K562 (cell line): ENCODE results near the gene B3GALT4. TPM values are rescaled to one million over a fixed set of nuclear protein-coding genes. Genes with fewer than 3 reads are reported as not detected.
A peak's percentile ranks its signal among the peaks of the same experiment; 100 is the strongest.

Experiments used
- ATF7 ChIP-seq: fragments of 450-650 bp; IDR thresholded peaks from 2 replicates; pipeline ENCODE4 v1.7.1; 2014; ENCODE audit warnings: mild to moderate bottlenecking, moderate library complexity
- BHLHE40 ChIP-seq: IDR thresholded peaks from 2 replicates; pipeline ENCODE4 v1.6.1; 2011; ENCODE audit warnings: low read length, improper control_type of control experiment
- CTBP1 ChIP-seq: fragments of 450-650 bp; IDR thresholded peaks from 2 replicates; pipeline ENCODE4 v1.6.1; 2016; ENCODE audit warnings: borderline replicate concordance
- CXXC5 ChIP-seq: fragments of 250-450 bp; sonication (Bioruptor Pico); IDR thresholded peaks from 2 replicates; pipeline ENCODE4 v1.8.0; 2022; ENCODE audit warnings: inconsistent platforms, mild to moderate bottlenecking, moderate library complexity
- DPF2 ChIP-seq: fragments of 450-650 bp; IDR thresholded peaks from 2 replicates; pipeline ENCODE4 v1.6.1; 2016
- EGR1 ChIP-seq: fragments of 450-650 bp; conservative IDR thresholded peaks from 2 replicates; pipeline ENCODE4 v1.6.1; 2017; ENCODE audit warnings: mild to moderate bottlenecking
- ETV5 ChIP-seq: sonication (generic); formaldehyde crosslinking; IDR thresholded peaks from 2 replicates; pipeline ENCODE4 v1.4.0; 2020; ENCODE audit warnings: low read depth, mild to moderate bottlenecking, missing genetic modification reagents
- PHF8 ChIP-seq: fragments of 200-600 bp; sonication (generic); IDR thresholded peaks from 2 replicates; pipeline ENCODE4 v1.6.1; 2012; ENCODE audit warnings: mixed run types, mild to moderate bottlenecking, inconsistent platforms, low read length, moderate library complexity, borderline replicate concordance
- RAD21 ChIP-seq, 2 experiments: fragments of 250-450 bp in 1 of 2; fragments of 450-650 bp in 1 of 2; sonication (Bioruptor Pico) in 1 of 2; formaldehyde crosslinking in 1 of 2; IDR thresholded peaks in 1 of 2; conservative IDR thresholded peaks in 1 of 2; 2 replicates each; pipeline versions ENCODE4 v1.4.0 to v1.8.0; 2020 to 2022; ENCODE audit warnings: mild to moderate bottlenecking in 2 of 2, moderate library complexity in 1 of 2
- RB1 ChIP-seq: fragments of 450-650 bp; IDR thresholded peaks from 2 replicates; pipeline ENCODE4 v1.6.1; 2017; ENCODE audit warnings: low read depth, mild to moderate bottlenecking
- SNIP1 ChIP-seq: fragments of 450-650 bp; IDR thresholded peaks from 2 replicates; pipeline ENCODE4 v1.7.1; 2017; ENCODE audit warnings: low read depth, mild to moderate bottlenecking
- polyA plus RNA-seq, 8 experiments: library from polyadenylated mRNA; depleted of rRNA in 4 of 8; stranded (reverse) in 5 of 8; unstranded in 3 of 8; fragments of >200 nt; fragmentation: Nextera tagmentation in 2 of 8; fragmentation: Illumina TruSeq in 1 of 8; extraction: Ambion mirVana in 2 of 8; extraction: Trizol in 1 of 8; gene quantifications; 2 replicates each; pipeline versions ENCODE4 v1.2.1 to v1.2.3, GENCODE V29; 2011 to 2014; ENCODE audit warnings: inconsistent platforms in 1 of 8, missing spikeins in 1 of 8
- total RNA-seq, 7 experiments: library from RNA; depleted of rRNA in 6 of 7; stranded (reverse); fragments of >200 nt in 6 of 7; fragmentation: Illumina TruSeq in 2 of 7; extraction: Trizol in 2 of 7; gene quantifications; 2 replicates each; pipeline versions ENCODE4 v1.2.1 to v1.2.3, GENCODE V29; 2011 to 2021; ENCODE audit warnings: low replicate concordance in 1 of 7
- TF ChIP-seq, protein P1 (sequence below): fragments of 450-650 bp; IDR thresholded peaks from 2 replicates; pipeline ENCODE4 v1.6.1; 2016
- TF ChIP-seq, protein P2 (sequence below): sonication (generic); formaldehyde crosslinking; IDR thresholded peaks from 2 replicates; pipeline ENCODE4 v1.8.0; 2022; ENCODE audit warnings: missing genetic modification reagents, mild to moderate bottlenecking, borderline replicate concordance
- TF ChIP-seq, protein P3 (sequence below), 2 experiments: fragments of 450-650 bp; IDR thresholded peaks; 2 replicates each; pipeline ENCODE4 v1.6.1; 2016; ENCODE audit warnings: mild to moderate bottlenecking in 2 of 2, borderline replicate concordance in 1 of 2, low read depth in 1 of 2, moderate library complexity in 1 of 2
- TF ChIP-seq, protein P4 (sequence below): sonication (generic); formaldehyde crosslinking; IDR thresholded peaks from 2 replicates; pipeline ENCODE4 v1.8.0; 2022; ENCODE audit warnings: mild to moderate bottlenecking, missing genetic modification reagents

Gene B3GALT4
- total and polyA plus RNA-seq, 9 of the 15 experiments (the other 6 are each of a cell fraction or from before 2014, with no cell fraction given): 0.11 to 1.3 (median 0.53) TPM; not detected in 1

DNA sequence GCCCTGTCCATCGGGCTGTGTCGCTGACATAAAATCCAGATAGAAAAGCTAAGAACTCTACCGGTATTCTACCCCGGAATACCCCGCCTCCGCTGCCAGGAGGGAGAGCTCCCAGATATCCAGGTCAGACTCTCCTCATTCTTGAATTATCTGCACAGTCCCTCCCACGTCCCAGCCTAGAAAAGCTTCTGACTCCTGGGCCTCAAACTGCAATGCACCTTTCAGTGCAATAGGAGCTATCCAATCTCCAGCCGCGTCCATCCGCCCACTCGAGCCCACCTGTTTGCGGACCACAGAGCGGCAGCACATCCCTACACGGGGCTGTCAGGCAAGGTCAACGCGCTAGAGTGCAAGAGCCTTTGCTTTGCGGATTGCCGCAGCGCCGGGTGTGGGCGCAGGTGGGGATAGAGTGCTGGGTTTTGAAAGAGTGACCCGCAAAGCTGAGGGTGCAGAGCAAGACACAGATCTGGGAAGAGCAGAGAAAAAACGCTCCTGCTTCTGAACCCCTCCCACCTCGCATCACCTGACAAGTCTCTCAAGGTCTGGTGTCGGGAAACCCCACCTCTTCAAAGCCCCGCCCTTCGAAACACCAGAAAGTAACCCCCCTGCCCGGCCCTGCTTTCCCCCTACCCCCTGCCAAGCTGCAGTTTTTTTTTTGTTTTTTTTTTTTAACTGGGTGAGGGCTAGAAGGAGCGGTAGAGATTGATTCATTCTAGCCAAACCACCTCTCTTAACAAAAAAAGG is 35.6 kb downstream of the B3GALT4 start (continued):
- TF ChIP-seq ATF7 (0 out of 2 replicates have a peak, but pooled peaks have one; percentile 20), DPF2 (0 out of 2 replicates have a peak, but pooled peaks have one; percentile 21), PHF8 (no peak), RAD21 (CRISPR knock-in tag; conservative IDR thresholded peaks at IDR 0.05 in 1 of 2, IDR thresholded peaks at IDR 0.05 in 1 of 2) (peak in 1 of 2 experiments; percentile 33; a peak in 1 of 4 replicates), EGR1 (peak; percentile 90), RB1 (peak; percentile 54; the same call in 1 of the 2 replicates), CTBP1 (peak; percentile 79), BHLHE40 (peak; percentile 15; the same call in 1 of the 2 replicates), SNIP1 (no peak), ETV5 (CRISPR knock-in tag) (0 out of 2 replicates have a peak, but pooled peaks have one; percentile 44), CXXC5 (peak; percentile 39; the same call in 1 of the 2 replicates)
- TF ChIP-seq, protein P1, sequence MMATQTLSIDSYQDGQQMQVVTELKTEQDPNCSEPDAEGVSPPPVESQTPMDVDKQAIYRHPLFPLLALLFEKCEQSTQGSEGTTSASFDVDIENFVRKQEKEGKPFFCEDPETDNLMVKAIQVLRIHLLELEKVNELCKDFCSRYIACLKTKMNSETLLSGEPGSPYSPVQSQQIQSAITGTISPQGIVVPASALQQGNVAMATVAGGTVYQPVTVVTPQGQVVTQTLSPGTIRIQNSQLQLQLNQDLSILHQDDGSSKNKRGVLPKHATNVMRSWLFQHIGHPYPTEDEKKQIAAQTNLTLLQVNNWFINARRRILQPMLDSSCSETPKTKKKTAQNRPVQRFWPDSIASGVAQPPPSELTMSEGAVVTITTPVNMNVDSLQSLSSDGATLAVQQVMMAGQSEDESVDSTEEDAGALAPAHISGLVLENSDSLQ: peak; percentile 82
- TF ChIP-seq, protein P2, sequence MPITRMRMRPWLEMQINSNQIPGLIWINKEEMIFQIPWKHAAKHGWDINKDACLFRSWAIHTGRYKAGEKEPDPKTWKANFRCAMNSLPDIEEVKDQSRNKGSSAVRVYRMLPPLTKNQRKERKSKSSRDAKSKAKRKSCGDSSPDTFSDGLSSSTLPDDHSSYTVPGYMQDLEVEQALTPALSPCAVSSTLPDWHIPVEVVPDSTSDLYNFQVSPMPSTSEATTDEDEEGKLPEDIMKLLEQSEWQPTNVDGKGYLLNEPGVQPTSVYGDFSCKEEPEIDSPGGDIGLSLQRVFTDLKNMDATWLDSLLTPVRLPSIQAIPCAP (CRISPR knock-in tag): no peak
- TF ChIP-seq, protein P3, sequence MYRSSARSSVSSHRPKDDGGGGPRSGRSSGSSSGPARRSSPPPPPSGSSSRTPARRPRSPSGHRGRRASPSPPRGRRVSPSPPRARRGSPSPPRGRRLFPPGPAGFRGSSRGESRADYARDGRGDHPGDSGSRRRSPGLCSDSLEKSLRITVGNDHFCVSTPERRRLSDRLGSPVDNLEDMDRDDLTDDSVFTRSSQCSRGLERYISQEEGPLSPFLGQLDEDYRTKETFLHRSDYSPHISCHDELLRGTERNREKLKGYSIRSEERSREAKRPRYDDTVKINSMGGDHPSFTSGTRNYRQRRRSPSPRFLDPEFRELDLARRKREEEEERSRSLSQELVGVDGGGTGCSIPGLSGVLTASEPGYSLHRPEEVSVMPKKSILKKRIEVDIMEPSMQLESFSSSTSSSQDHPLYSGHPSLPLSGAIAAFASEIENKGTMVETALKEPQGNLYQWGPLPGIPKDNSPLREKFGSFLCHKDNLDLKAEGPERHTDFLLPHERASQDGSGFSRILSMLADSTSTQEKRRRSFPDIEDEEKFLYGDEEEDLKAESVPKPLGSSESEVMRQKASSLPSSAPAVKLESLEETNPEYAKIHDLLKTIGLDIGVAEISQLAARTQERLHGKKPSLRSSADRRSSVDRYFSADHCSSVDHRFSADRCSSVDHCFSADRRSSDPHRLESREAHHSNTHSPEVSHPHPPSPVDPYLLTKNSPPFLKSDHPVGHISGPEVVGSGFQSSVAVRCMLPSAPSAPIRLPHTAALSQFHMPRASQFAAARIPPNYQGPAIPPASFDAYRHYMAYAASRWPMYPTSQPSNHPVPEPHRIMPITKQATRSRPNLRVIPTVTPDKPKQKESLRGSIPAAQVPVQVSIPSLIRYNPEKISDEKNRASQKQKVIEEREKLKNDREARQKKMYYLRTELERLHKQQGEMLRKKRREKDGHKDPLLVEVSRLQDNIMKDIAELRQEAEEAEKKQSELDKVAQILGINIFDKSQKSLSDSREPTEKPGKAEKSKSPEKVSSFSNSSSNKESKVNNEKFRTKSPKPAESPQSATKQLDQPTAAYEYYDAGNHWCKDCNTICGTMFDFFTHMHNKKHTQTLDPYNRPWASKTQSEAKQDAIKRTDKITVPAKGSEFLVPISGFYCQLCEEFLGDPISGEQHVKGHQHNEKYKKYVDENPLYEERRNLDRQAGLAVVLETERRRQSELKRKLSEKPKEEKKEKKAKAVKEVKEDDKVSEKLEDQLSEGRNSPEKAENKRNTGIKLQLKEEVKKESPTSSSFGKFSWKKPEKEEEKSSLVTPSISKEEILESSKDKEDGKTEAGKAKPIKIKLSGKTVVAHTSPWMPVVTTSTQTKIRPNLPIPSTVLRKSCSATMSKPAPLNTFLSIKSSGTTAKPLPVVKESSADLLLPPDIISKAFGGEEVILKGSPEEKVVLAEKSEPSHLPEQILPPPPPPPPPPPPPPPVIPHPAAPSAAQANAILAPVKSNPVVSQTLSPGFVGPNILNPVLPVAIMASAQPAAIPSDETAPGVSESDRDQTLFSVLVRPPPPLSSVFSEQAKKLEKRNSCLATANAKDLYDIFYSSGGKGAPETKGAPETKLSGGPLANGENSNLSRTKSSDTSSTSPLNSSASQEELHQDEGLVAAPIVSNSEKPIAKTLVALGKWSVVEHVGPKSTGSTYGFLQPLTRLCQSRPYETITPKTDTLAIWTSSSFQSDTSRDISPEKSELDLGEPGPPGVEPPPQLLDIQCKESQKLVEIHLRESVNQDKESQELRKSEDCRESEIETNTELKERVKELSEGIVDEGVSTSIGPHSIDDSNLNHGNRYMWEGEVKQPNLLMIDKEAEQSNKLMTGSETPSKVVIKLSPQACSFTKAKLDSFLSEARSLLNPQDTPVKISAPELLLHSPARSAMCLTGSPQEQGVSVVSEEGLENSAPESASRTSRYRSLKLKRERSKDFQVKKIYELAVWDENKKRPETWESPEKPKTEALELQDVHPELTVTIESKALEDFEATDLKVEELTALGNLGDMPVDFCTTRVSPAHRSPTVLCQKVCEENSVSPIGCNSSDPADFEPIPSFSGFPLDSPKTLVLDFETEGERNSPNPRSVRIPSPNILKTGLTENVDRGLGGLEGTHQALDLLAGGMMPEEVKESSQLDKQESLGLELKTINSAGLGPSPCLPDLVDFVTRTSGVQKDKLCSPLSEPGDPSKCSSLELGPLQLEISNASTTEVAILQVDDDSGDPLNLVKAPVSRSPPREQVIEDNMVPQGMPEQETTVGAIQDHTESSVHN (IDR thresholded peaks at IDR 0.05; ENCODE audit: borderline replicate concordance in 1 of 2, low read depth in 1 of 2): no peak
- TF ChIP-seq, protein P4, sequence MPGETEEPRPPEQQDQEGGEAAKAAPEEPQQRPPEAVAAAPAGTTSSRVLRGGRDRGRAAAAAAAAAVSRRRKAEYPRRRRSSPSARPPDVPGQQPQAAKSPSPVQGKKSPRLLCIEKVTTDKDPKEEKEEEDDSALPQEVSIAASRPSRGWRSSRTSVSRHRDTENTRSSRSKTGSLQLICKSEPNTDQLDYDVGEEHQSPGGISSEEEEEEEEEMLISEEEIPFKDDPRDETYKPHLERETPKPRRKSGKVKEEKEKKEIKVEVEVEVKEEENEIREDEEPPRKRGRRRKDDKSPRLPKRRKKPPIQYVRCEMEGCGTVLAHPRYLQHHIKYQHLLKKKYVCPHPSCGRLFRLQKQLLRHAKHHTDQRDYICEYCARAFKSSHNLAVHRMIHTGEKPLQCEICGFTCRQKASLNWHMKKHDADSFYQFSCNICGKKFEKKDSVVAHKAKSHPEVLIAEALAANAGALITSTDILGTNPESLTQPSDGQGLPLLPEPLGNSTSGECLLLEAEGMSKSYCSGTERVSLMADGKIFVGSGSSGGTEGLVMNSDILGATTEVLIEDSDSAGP (CRISPR knock-in tag): 0 out of 2 replicates have a peak, but pooled peaks have one; percentile 53
